GM12874 (cell line): ENCODE data around the gene EIF2S2.
A peak's percentile ranks its signal among the peaks of the same experiment; 100 is the strongest.

Source experiments
- CTCF ChIP-seq: IDR thresholded peaks from 2 replicates; pipeline ENCODE4 v1.5.1; 2011; ENCODE audit warnings: low read depth, mild to moderate bottlenecking, control low read depth, low read length, moderate library complexity; ENCODE audit not compliant: insufficient read depth

The EIF2S2 gene

GRCh38 chr20:34078540-34078939 is 33.5 kb downstream of the EIF2S2 start:
- no peak for TF ChIP-seq CTCF

- TF ChIP-seq CTCF: no peak
Measured at GRCh38 chr20:34076952-34077351, 35.1 kb downstream of the EIF2S2 start.

DNA sequence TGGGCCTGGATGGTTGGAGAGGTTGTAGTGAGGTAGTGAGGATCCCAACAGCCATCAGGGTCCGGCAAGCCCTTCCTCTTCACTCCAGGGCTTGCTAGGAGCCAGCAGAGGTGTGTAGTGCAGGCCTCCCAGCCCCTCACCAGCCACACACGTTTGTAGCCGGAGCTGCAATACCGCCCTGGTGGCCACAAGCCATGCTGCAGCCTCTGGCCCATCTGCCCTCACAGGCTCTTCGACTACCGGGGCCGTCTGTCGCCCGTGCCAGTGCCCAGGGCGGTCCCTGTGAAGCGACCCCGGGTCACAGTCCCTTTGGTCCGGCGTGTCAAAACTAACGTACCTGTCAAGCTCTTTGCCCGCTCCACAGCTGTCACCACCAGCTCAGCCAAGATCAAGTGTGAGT is 36.4 kb downstream of the EIF2S2 start:
- peak; percentile 14; the same call in 1 of the 2 replicates for TF ChIP-seq CTCF

DNA sequence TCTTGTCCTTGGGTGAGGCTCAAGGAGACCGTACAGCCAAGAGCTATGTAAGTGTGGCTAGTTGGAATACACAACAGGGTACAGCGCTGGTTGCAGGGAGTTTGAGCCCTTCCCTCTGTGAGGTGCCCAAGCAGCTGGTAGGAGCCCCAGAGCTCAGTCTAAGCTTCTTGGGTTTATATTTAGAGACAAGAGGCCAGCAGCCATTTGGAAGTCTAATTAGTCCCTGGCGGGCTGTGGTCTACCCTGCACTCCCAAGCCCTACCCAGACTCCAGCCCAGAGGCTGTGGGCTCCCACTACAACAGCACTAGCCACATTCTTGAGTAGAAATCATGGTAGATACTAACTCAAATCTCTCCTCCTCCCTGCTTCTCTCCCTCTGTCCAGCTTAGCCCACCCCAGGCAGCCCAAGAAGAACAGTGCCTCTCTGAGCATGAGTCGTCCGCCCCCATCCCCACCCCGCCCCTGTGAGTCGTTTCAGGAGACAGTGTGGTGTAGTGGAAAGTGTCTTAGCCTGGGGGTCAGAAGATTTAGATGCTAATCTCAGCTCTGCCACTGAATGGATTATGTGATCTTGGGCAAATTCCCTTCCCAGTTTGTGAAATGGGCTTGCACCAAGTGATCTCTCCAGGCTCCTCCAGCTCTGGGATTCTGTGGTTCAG is 37.8 kb downstream of the EIF2S2 start:
- TF ChIP-seq CTCF: no peak

DNA sequence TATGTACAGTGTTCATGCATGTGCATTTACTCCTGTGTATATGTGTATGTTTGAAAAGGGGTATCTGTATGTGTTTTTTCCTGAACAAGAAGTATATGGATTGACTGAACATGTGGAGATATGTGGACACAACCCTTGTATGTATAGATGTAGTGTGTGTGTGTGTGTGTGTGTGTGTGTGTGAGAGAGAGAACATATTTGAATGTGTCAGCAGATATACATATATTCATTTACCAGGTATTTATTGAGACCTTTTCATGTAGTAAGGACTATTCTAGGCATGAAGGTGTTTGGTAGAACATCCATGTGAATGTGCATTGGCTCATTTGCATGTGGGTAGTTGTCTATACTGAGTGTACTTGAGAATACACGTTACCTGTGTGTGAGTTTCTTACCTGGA is 39.3 kb downstream of the EIF2S2 start:
- no peak for TF ChIP-seq CTCF

DNA sequence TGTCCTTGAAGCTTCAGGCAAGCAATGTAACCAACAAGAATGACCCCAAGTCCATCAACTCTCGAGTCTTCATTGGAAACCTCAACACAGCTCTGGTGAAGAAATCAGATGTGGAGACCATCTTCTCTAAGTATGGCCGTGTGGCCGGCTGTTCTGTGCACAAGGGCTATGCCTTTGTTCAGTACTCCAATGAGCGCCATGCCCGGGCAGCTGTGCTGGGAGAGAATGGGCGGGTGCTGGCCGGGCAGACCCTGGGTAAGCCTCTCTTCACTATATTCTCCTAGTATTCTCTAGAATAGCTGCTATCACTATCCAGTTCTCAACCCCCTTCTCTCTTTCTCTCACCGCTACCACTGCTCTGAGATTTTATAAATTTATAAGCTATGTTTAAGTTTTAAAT is 40.0 kb downstream of the EIF2S2 start:
- TF ChIP-seq CTCF: no peak

- no peak for TF ChIP-seq CTCF
Measured at GRCh38 chr20:34070859-34071258, 41.2 kb downstream of the EIF2S2 start.
